SU-DHL-6 (cell line): ENCODE results near the gene STX5.

ENCODE experiments used
- H2AFZ ChIP-seq: fragments of 200-600 bp; sonication (generic); 2 replicates; pipeline ENCODE4 v1.6.1; 2014; ENCODE audit warnings: low read depth, mild to moderate bottlenecking, moderate library complexity, mixed read lengths, antibody characterized with exemption, low read length; ENCODE audit not compliant: severe bottlenecking
- H3F3A ChIP-seq: fragments of 200-600 bp; shearing (Covaris generic); 2 replicates; pipeline ENCODE4 v1.6.0; 2016; ENCODE audit warnings: antibody characterized with exemption, mild to moderate bottlenecking; ENCODE audit not compliant: insufficient read depth
- H3K27ac ChIP-seq: fragments of 200-600 bp; sonication (generic); 2 replicates; pipeline ENCODE4 v1.5.1; 2016; ENCODE audit warnings: low read depth, mild to moderate bottlenecking, low read length, moderate library complexity, mixed read lengths
- H3K27me3 ChIP-seq: fragments of 200-600 bp; sonication (generic), shearing (Covaris generic); 2 replicates; pipeline ENCODE4 v1.6.0; 2014; ENCODE audit warnings: mild to moderate bottlenecking, low read length
- H3K36me3 ChIP-seq: fragments of 200-600 bp; sonication (generic); 2 replicates; pipeline ENCODE4 v1.6.1; 2014; ENCODE audit warnings: mild to moderate bottlenecking, low read length, mixed read lengths
- H3K4me2 ChIP-seq: fragments of 300-600, 200-600 bp; shearing (Covaris generic), sonication (generic); 2 replicates; pipeline ENCODE4 v1.6.0; 2014; ENCODE audit warnings: low read length, low read depth, mild to moderate bottlenecking; ENCODE audit not compliant: poor library complexity, severe bottlenecking
- H3K4me3 ChIP-seq: fragments of 200-600 bp; sonication (generic); 2 replicates; pipeline ENCODE4 v1.5.1; 2014; ENCODE audit warnings: antibody characterized with exemption, low read length, mild to moderate bottlenecking, mixed read lengths; ENCODE audit not compliant: insufficient read depth, poor library complexity, severe bottlenecking
- H3K79me2 ChIP-seq: fragments of 200-600 bp; sonication (generic); 2 replicates; pipeline ENCODE4 v1.6.1; 2014; ENCODE audit warnings: mild to moderate bottlenecking, low read length, moderate library complexity; ENCODE audit not compliant: insufficient read depth
- H3K9ac ChIP-seq: fragments of 200-600 bp; sonication (generic); 2 replicates; pipeline ENCODE4 v1.7.0; 2014; ENCODE audit warnings: mild to moderate bottlenecking, low read length
- H3K9me2 ChIP-seq: fragments of 200-600 bp; sonication (generic); replicated peaks from 2 replicates; pipeline ENCODE4 v1.6.1; 2014; ENCODE audit warnings: low read length; ENCODE audit not compliant: insufficient read depth
- H3K9me3 ChIP-seq: fragments of 200-600 bp; sonication (generic); 2 replicates; pipeline ENCODE4 v1.6.1; 2014; ENCODE audit warnings: low read length, mixed read lengths; ENCODE audit not compliant: insufficient read depth
- H4K20me1 ChIP-seq: fragments of 200-600 bp; sonication (generic); 2 replicates; pipeline ENCODE4 v1.6.1; 2014; ENCODE audit warnings: low read depth, mild to moderate bottlenecking, antibody characterized with exemption, low read length, moderate library complexity, mixed read lengths
- EZH2phosphoT487 ChIP-seq: fragments of 200-600 bp; sonication (generic), shearing (Covaris generic); conservative IDR thresholded peaks from 2 replicates; pipeline ENCODE4 v1.6.1; 2018; ENCODE audit warnings: mild to moderate bottlenecking, antibody characterized with exemption, low read length, moderate library complexity, mixed read lengths
- TF ChIP-seq, protein P1 (sequence below): fragments of 200-600 bp; sonication (generic); IDR thresholded peaks from one replicate; pipeline ENCODE4 v1.5.1; 2017; ENCODE audit warnings: antibody characterized with exemption, mild to moderate bottlenecking, low read length, moderate library complexity; ENCODE audit not compliant: insufficient read depth, poor library complexity, severe bottlenecking

The STX5 gene

DNA sequence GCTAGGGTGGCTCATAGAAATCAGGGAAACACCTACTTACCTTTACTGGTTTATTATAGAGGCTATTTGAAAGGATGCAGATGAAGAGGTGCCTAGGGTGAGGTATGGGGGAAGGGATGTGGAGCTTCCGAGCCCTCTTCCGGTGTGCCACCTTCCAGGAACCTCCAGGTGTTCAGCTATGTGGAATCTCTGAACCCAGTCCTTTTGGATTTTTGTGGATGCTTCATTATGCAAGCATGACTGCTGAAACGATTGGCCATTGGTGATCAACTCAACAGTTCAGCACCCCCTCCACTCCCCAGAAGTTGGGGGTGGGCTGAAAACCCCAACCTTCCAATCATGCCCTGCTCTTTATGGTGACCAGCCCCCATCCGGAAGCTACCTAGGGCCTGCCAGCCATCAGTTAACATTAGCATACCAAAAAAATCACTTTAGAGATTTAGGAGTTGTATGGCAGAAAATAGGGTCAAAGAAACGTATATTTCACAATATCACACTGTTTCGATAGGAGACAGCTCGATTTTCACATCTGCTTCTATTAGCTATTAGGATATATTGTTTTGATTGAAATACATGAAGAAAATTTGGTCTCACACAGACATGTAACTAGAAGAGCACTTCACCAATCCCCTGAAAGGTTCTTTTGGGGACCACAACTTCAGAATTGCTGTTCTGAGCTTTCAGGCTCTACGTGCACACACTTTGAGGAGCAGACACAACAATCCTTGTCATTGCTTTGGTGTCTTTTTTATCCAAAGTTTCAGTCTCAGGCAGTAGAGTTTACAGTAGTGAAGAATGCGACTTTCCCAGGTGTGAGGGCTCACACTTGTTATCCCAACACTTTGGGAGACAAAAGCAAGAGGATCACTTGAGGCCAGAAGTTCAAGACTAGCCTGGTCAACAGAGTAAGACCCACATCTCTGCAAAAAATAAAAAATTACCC lies 73.7 kb downstream of the STX5 start:
- no peak for TF ChIP-seq EZH2phosphoT487
- TF ChIP-seq, protein P1, sequence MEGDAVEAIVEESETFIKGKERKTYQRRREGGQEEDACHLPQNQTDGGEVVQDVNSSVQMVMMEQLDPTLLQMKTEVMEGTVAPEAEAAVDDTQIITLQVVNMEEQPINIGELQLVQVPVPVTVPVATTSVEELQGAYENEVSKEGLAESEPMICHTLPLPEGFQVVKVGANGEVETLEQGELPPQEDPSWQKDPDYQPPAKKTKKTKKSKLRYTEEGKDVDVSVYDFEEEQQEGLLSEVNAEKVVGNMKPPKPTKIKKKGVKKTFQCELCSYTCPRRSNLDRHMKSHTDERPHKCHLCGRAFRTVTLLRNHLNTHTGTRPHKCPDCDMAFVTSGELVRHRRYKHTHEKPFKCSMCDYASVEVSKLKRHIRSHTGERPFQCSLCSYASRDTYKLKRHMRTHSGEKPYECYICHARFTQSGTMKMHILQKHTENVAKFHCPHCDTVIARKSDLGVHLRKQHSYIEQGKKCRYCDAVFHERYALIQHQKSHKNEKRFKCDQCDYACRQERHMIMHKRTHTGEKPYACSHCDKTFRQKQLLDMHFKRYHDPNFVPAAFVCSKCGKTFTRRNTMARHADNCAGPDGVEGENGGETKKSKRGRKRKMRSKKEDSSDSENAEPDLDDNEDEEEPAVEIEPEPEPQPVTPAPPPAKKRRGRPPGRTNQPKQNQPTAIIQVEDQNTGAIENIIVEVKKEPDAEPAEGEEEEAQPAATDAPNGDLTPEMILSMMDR = no peak
- Histone ChIP-seq H2AFZ (no peak overlapping the region), H3K27me3 (no peaks in the 10 kb centered on the region), H3K36me3 (no peaks in the 10 kb centered on the region), H3K9ac (no peak overlapping the region), H3K79me2 (peaks cover 19% of the 10 kb centered on the region), H3K4me3 (no peak overlapping the region), H3K9me3 (no peaks in the 10 kb centered on the region), H4K20me1 (no peaks in the 10 kb centered on the region), H3F3A (peaks cover 9% of the 10 kb centered on the region; the same call in 1 of the 2 replicates), H3K4me2 (no peak overlapping the region), H3K9me2 (no peaks in the 10 kb centered on the region), H3K27ac (no peak overlapping the region)
